HEK293T (cell line): ENCODE results near the gene F8.

Source experiments
- CTBP1 ChIP-seq: fragments of 450-650 bp; IDR thresholded peaks from 2 replicates; pipeline ENCODE4 v1.6.1; 2016; ENCODE audit warnings: borderline replicate concordance
- FOXA1 ChIP-seq: fragments of 450-650 bp; IDR thresholded peaks from 2 replicates; pipeline ENCODE4 v1.6.1; 2016; ENCODE audit warnings: mild to moderate bottlenecking
- PKNOX1 ChIP-seq: fragments of 450-650 bp; IDR thresholded peaks from 2 replicates; pipeline ENCODE4 v1.6.1; 2016
- SP1 ChIP-seq: fragments of 450-650 bp; IDR thresholded peaks from 2 replicates; pipeline ENCODE4 v1.6.1; 2017

- TF ChIP-seq PKNOX1 (peak; percentile 95), FOXA1 (no peak), CTBP1 (no peak), SP1 (no peak)
Observed at GRCh38 chrX:154804957-154805695, 217.4 kb downstream of the F8 start, which contains the start of gene MPP1.
